Activated CD8-positive, alpha-beta memory T cell treated with anti-CD3 and anti-CD28 coated beads, Interleukin-2, amount 50 U/mL, for 1 hour (primary cell): ENCODE measurements around the gene CBX1.

Experiments used
- DNase-seq: peaks from one replicate; pipeline ENCODE4 v3.0.0-alpha.2; 2020; ENCODE audit errors: extremely low read depth

The CBX1 gene

DNA sequence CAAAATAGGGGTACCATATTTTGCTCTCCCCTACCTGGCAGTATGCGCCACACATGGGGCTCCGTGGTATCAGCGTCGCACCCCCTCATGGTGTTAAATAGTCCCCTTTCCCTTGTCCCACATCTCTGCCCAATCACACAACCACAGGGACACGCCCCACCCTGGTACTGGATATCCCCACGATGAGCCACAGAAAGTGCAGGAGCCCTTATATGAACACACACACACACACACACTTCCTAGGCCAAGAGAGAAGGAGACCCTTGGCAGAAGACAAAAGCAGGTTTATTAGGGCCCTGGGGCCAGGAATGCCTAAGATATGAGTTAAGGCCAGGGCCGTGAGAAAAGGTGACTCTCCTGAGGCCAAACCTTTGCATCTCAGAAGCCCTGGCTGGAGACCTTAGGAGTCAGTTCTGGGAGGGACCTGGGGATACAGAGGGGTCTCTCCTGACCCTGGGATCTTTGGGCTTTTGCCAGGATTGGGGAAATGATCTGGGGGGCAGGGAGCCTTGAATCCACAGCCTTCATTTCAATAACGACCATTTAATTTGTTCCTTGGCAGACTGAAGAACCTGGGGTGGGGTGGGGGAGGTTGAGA, 75.3 kb downstream of the CBX1 start:
- no peak for DNase-seq

- DNase-seq, result peak; percentile 93
Measured at GRCh38 chr17:48025040-48025903, 76.0 kb downstream of the CBX1 start.

- DNase-seq, result no peak
Measured at GRCh38 chr17:48024149-48025039, 76.9 kb downstream of the CBX1 start.

- no peak for DNase-seq
Measured at GRCh38 chr17:48023400-48024148, 77.7 kb downstream of the CBX1 start.

- no peak for DNase-seq
Measured at GRCh38 chr17:48022901-48023300, 78.4 kb downstream of the CBX1 start.

- no peak for DNase-seq
Measured at GRCh38 chr17:48021934-48022333, 79.3 kb downstream of the CBX1 start.
